ENCODE results near the gene HCN4.
A peak's percentile ranks its signal among the peaks of the same experiment; 100 is the strongest.

HCN4 gene

DNA sequence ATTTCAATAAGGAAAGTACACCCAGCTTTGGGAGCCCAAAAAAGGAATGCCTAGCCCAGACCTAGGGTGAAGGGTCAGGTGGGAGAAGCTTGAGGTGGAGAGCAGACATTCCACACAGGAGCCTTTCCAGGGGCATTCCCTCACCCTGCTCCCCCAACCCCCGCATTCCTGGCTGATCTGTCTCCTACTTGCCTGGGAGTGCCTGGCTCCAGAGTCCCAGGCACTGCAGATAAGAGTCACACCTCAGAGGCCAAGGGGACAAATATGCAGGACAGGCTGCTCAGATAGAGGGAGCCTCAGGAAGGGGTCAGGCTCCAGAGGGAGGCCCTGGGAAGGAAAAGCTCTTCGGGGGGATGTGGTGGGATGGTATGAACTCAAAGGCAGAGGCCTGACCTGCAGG lies 20.8 kb upstream of the HCN4 start:
- Mint-ChIP-seq H3K27me3 (ENCODE audit: low read depth, poor library complexity) (peaks cover 37% of the 10 kb centered on the region), H3K36me3 (ENCODE audit: low read depth) (no peaks in the 10 kb centered on the region), H3K4me3 (no peak overlapping the region), H3K4me1 (peaks cover 19% of the 10 kb centered on the region), H3K27ac (peak overlapping the region; percentile 72), H3K9me3 (no peaks in the 10 kb centered on the region)
- DNase-seq = no peak
- TF ChIP-seq, protein P1, sequence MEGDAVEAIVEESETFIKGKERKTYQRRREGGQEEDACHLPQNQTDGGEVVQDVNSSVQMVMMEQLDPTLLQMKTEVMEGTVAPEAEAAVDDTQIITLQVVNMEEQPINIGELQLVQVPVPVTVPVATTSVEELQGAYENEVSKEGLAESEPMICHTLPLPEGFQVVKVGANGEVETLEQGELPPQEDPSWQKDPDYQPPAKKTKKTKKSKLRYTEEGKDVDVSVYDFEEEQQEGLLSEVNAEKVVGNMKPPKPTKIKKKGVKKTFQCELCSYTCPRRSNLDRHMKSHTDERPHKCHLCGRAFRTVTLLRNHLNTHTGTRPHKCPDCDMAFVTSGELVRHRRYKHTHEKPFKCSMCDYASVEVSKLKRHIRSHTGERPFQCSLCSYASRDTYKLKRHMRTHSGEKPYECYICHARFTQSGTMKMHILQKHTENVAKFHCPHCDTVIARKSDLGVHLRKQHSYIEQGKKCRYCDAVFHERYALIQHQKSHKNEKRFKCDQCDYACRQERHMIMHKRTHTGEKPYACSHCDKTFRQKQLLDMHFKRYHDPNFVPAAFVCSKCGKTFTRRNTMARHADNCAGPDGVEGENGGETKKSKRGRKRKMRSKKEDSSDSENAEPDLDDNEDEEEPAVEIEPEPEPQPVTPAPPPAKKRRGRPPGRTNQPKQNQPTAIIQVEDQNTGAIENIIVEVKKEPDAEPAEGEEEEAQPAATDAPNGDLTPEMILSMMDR (IDR thresholded peaks at IDR 0.05) = no peak

DNA sequence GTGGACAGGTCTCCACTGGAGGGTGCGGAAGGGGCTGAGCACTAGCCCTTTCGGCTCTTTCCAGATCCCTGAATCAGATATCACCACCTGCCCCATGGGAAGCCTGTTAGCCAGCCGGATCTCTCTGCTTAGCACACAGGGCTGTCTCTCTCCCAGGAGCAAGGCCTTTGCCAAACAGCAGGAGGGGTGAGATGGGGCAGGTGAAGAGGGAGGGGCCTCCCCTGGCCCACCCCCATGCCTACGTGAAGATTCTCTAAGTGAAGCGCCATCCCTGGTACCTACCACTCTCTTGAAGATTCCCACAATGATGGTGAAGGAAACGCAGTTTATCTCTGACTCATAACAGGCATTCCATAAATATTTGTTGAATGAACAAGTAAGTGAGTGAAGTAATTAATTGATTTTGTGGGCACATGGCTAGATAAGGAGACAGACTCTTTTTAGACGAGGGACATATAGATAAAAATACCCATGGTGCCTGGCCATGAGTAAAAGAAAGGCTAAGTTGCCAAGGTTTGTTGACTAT lies 19.6 kb upstream of the HCN4 start:
- DNase-seq = no peak
- H3K4me1 Mint-ChIP-seq = peaks cover 26% of the 10 kb centered on the region
- H3K4me3 Mint-ChIP-seq = no peak overlapping the region
- H3K27ac Mint-ChIP-seq = no peak overlapping the region
- peaks cover 3% of the 10 kb centered on the region for H3K9me3 Mint-ChIP-seq
- TF ChIP-seq, protein P1 (IDR thresholded peaks at IDR 0.05) = no peak
- H3K36me3 Mint-ChIP-seq (ENCODE audit: low read depth) = no peaks in the 10 kb centered on the region
- peaks cover 33% of the 10 kb centered on the region for H3K27me3 Mint-ChIP-seq (ENCODE audit: low read depth, poor library complexity)

DNA sequence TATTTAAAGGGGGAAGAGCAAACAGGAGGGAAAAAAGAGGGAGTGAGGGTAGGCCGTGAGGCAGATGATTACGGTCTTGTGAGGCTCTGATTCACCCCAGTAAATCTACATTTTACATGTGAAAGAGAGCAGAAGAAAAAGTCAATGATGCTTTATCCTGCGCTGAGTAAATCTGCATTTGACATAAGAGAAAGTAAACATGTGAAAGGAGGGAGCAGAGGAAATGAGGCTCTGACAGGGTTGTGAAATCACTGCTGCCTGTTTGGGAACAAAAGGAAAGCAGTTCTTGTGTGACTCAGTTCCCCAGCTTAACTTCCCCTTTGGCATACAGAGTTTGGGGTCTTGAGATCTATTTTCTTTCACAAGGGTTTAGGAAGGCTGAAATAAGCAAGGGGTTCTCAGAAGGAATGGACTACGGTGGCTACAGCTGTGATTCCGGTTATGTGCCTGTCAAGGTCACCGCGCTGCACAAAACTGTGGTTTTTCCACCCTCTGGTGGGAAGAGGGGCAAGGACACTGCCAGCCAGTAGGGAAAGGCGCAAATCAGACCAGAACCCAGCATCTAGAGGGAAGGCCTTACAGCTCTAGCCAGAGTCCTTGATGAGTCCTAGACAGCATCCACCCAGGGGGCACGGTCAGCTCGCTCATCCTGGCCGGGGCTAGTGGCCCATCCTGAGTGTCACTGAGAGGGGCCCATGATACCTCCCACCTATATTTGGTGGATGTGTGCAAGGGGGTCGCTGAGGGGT lies 18.9 kb upstream of the HCN4 start:
- no peak for DNase-seq
- H3K9me3 Mint-ChIP-seq = peaks cover 7% of the 10 kb centered on the region
- H3K27me3 Mint-ChIP-seq (ENCODE audit: low read depth, poor library complexity) = peaks cover 32% of the 10 kb centered on the region
- no peaks in the 10 kb centered on the region for H3K36me3 Mint-ChIP-seq (ENCODE audit: low read depth)
- no peak overlapping the region for H3K27ac Mint-ChIP-seq
- no peak overlapping the region for H3K4me3 Mint-ChIP-seq
- H3K4me1 Mint-ChIP-seq = peaks cover 26% of the 10 kb centered on the region
- TF ChIP-seq, protein P1 (IDR thresholded peaks at IDR 0.05) = no peak

DNA sequence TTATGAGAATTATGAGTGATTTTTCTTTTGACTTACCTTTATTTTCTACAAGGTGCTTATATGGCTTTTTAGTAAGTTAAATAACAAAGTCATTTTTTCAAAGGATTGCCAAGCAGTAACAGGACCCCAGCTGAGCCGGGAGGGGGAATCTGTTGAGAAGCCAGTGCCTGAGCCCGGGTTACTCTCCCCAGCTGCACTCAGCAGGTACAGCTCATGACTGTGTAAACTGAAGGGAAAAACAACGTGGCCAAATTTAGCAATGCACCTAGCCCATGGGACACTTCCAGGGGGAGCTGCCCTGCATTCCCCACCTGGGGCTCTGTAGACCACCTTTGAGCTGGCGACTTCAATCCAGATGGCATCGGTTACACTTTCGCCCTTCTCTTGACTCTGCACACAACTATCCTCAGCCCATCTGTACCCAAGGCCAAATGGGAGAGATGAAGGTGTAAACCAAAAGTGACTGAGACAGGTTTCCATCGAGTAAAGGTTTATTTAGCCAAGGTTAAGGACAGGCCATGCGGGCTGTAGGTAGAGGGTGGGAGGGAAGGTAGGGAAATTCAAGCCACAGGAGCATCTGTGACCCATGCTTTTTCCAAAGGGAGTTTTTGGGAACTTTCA lies 18.2 kb upstream of the HCN4 start:
- no peak overlapping the region for H3K4me3 Mint-ChIP-seq
- DNase-seq = no peak
- peaks cover 7% of the 10 kb centered on the region for H3K9me3 Mint-ChIP-seq
- H3K36me3 Mint-ChIP-seq (ENCODE audit: low read depth) = no peaks in the 10 kb centered on the region
- peak overlapping the region; percentile 68 for H3K27ac Mint-ChIP-seq
- TF ChIP-seq, protein P1 (IDR thresholded peaks at IDR 0.05) = no peak
- peaks cover 26% of the 10 kb centered on the region for H3K4me1 Mint-ChIP-seq
- H3K27me3 Mint-ChIP-seq (ENCODE audit: low read depth, poor library complexity) = peaks cover 32% of the 10 kb centered on the region

DNA sequence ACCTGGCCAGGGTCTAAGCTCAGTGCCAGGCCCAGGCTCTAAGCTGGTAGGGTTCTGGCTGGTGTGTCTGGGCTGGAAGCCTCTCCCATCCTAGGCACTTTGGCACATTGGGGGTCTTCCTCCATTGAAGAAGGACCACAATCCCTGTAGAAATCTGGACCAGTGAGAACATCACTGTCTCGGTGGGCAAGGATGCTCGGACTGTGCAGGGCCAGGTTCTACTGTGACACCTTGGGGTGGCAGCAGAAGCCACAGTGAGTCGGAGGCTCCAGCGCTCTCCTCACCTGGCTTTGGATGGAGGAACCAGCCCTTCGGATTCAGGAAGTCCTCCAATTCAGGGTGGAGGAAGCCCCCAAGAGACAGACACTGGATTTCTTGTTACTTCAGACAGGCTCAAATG lies 17.5 kb upstream of the HCN4 start:
- Mint-ChIP-seq H3K27me3 (ENCODE audit: low read depth, poor library complexity) (peaks cover 32% of the 10 kb centered on the region), H3K4me1 (peaks cover 29% of the 10 kb centered on the region), H3K4me3 (no peak overlapping the region), H3K36me3 (ENCODE audit: low read depth) (no peaks in the 10 kb centered on the region), H3K27ac (no peak overlapping the region), H3K9me3 (peaks cover 14% of the 10 kb centered on the region)
- DNase-seq = no peak
- TF ChIP-seq, protein P1 (IDR thresholded peaks at IDR 0.05) = no peak

Measured in nephron progenitor cell (in vitro differentiated cells).